Measurements from ENCODE around the gene OR4S1.
"Not testable (repeated sequence)": the region's sequence is repeated elsewhere in the genome, so short reads cannot be mapped to it uniquely, and the experiment has no call there.

The OR4S1 gene

GRCh38 chr11:48305923-48306322 lies at the start of gene OR4S1:
TSS of gene OR4S1 (plus strand) at chr11:48306223. CDS start at chr11:48306223, 0 bp downstream.
- Mint-ChIP-seq H3K4me3 (no peak within 1 kb of the TSS), H3K27me3 (peaks cover 20% of the 10 kb centered on the region), H3K9me3 (no peaks in the 10 kb centered on the region), H3K27ac (no peak within 1 kb of the TSS), H3K4me1 (no peaks in the 10 kb centered on the region)
- ATAC-seq (no peak), DNase-seq (no peak)

- DNase-seq, result no peak
- no peaks in the 10 kb centered on the region for H3K4me1 Mint-ChIP-seq
- H3K9me3 Mint-ChIP-seq, result no peaks in the 10 kb centered on the region
- H3K4me3 Mint-ChIP-seq, result no peak overlapping the region
- H3K27me3 Mint-ChIP-seq, result peaks cover 4% of the 10 kb centered on the region
- H3K27ac Mint-ChIP-seq, result no peak overlapping the region
- ATAC-seq, result no peak
Observed at GRCh38 chr11:48261600-48261999, 44.4 kb upstream of the OR4S1 start.

GRCh38 chr11:48263423-48263911 lies 42.6 kb upstream of the OR4S1 start, which contains the start of gene OR4X1:
TSS of gene OR4X1 (plus strand) at chr11:48263861. CDS start at chr11:48263861, 0 bp downstream.
- H3K4me1 Mint-ChIP-seq, result no peaks in the 10 kb centered on the region
- no peak within 1 kb of the TSS for H3K4me3 Mint-ChIP-seq
- ATAC-seq (no peak), DNase-seq (no peak)
- H3K9me3 Mint-ChIP-seq, result no peaks in the 10 kb centered on the region
- H3K27ac Mint-ChIP-seq, result no peak within 1 kb of the TSS
- no peaks in the 10 kb centered on the region for H3K27me3 Mint-ChIP-seq

DNA sequence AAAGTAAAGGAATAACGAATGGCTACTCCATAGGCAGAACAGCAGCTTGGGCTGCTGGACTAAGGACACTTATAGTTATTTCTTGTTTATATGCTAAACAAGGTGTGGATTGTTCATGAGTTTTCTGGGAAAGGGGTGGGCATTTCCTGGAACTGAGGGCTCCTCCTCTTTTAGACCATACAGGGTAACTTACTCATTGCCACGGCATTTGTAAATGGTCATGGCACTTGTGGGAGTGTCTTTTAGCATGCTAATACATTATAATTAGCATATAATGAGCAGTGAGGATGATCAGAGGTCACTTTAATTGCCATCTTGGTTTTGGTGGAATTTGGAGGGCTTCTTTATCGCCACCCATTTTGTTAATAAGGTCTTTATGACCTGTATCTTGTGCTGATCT lies 35.4 kb upstream of the OR4S1 start:
- Mint-ChIP-seq H3K4me3 (no peak overlapping the region), H3K4me1 (no peaks in the 10 kb centered on the region), H3K27me3 (no peaks in the 10 kb centered on the region), H3K9me3 (no peaks in the 10 kb centered on the region), H3K27ac (no peak overlapping the region)
- no peak for ATAC-seq
- DNase-seq, result no peak

DNA sequence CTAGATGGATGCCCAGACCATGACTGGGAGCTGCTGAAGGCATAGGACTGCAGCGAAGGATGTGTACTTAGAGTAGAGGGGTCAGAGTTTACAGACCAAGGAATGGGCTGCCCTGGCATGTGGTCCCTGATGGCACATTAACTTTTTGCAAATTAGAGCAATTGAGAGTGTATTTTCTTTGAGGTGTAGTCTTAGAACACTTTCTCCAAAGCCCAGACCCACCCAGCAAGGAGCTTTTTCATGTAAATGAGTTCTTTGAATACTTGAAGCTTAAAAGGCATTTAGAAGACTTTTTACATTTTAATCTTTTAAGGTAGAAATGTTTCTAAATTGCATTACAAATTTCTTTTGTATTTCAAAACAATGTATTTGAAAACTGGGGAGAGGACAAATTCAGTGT lies 33.4 kb upstream of the OR4S1 start:
- Mint-ChIP-seq H3K4me1 (no peaks in the 10 kb centered on the region), H3K27ac (no peak overlapping the region), H3K27me3 (no peaks in the 10 kb centered on the region), H3K9me3 (no peaks in the 10 kb centered on the region), H3K4me3 (no peak overlapping the region)
- no peak for DNase-seq
- ATAC-seq, result no peak

GRCh38 chr11:48307760-48308386 lies 1.9 kb downstream of the OR4S1 start:
- no peaks in the 10 kb centered on the region for H3K9me3 Mint-ChIP-seq
- H3K27ac Mint-ChIP-seq, result no peak overlapping the region
- peak; percentile 52 for ATAC-seq
- no peaks in the 10 kb centered on the region for H3K4me1 Mint-ChIP-seq
- peak; percentile 58 to 67 for DNase-seq
- H3K4me3 Mint-ChIP-seq, result no peak overlapping the region
- peaks cover 20% of the 10 kb centered on the region for H3K27me3 Mint-ChIP-seq

GRCh38 chr11:48313590-48313989 lies 7.6 kb downstream of the OR4S1 start:
- not testable (repeated sequence) for ATAC-seq, H3K4me1 Mint-ChIP-seq, H3K4me3 Mint-ChIP-seq, H3K27ac Mint-ChIP-seq, H3K27me3 Mint-ChIP-seq, DNase-seq
- peaks cover 6 to 11% of the 10 kb centered on the region in 2 donors for H3K9me3 Mint-ChIP-seq

DNA sequence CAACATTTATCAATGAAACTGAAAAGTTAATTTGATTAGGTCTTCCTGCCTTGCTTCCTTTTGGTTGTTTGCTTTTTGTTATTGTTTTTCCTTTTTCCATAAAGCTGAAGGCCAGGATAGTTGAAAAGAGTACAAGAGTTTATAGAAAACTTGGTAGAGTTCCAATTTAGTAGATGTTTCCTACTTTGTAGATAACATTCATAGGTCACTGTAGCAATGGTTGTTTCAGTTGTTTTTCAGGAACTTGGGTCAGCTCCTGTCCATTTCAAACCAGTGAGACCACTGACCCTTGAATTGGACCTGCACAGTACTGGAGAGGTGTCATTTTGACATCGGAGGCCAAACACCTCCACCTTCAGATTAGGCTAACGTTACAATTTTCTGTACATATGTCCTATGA lies 13.8 kb downstream of the OR4S1 start:
- not testable (repeated sequence) for H3K4me3 Mint-ChIP-seq, H3K4me1 Mint-ChIP-seq, H3K27me3 Mint-ChIP-seq, H3K27ac Mint-ChIP-seq, ATAC-seq, H3K9me3 Mint-ChIP-seq, DNase-seq

GRCh38 chr11:48324620-48325019 lies 18.6 kb downstream of the OR4S1 start, which contains the start of gene OR4C3:
TSS of gene OR4C3 (plus strand) at chr11:48324920. CDS start at chr11:48325022, 102 bp downstream.
- DNase-seq, ATAC-seq, H3K27me3 Mint-ChIP-seq, H3K4me1 Mint-ChIP-seq, H3K4me3 Mint-ChIP-seq, H3K9me3 Mint-ChIP-seq: not testable (repeated sequence)
- peak within 1 kb of the TSS in 1 of 2 donors; percentile 79 for H3K27ac Mint-ChIP-seq

DNA sequence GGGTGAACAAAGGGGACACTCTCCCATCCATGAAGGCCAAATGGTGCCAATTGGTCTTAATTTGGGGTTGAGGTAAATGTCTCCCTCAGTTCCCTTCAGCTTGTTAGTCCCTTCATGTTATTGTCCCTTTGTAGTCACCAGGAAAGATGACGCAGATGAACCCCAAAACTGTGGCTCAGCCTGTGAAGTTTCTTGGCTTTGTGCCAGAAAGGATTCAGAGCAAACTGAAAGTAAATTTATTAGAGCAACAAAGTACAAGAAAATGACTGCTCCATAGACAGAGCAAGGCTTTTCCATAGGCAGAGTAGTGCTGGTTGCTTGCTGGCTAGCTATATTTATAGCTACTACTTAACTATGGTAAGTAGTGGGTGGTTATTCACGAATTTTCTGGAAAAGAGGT lies 35.4 kb downstream of the OR4S1 start:
- Mint-ChIP-seq H3K4me1 (peaks cover 11% of the 10 kb centered on the region), H3K9me3 (peaks cover 16 to 22% of the 10 kb centered on the region in 2 donors), H3K27ac (no peak overlapping the region), H3K27me3 (no peaks in the 10 kb centered on the region), H3K4me3 (no peak overlapping the region)
- DNase-seq, result no peak
- ATAC-seq, result no peak

DNA sequence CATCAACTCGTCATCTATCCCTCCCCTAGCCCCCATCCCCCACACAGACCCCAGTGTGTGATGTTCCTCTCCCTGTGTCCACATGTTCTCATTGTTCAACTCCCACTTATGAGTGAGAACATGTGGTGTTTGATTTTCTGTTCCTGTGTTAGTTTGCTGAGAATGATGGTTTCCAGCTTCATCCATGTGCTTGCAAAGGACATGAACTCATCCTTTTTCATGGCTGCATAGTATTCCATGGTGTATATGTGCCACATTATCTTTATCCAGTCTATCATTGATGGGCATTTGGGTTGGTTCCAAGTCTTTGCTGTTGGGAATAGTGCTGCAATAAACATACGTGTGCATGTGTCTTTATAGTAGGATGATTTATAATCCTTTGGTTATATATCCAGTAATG lies 36.5 kb downstream of the OR4S1 start:
- H3K27ac Mint-ChIP-seq, H3K27me3 Mint-ChIP-seq, DNase-seq, H3K4me3 Mint-ChIP-seq, ATAC-seq: not testable (repeated sequence)
- H3K9me3 Mint-ChIP-seq, result peaks cover 21 to 31% of the 10 kb centered on the region in 2 donors
- peaks cover 11% of the 10 kb centered on the region for H3K4me1 Mint-ChIP-seq

- ATAC-seq, H3K27ac Mint-ChIP-seq, DNase-seq, H3K27me3 Mint-ChIP-seq, H3K4me3 Mint-ChIP-seq: not testable (repeated sequence)
- Mint-ChIP-seq H3K9me3 (peaks cover 25 to 44% of the 10 kb centered on the region in 2 donors), H3K4me1 (peaks cover 11% of the 10 kb centered on the region)
Observed at GRCh38 chr11:48346286-48346685, 40.3 kb downstream of the OR4S1 start.

GRCh38 chr11:48354013-48354412 lies 48.0 kb downstream of the OR4S1 start:
- ATAC-seq, result no peak
- no peaks in the 10 kb centered on the region for H3K4me1 Mint-ChIP-seq

DNA sequence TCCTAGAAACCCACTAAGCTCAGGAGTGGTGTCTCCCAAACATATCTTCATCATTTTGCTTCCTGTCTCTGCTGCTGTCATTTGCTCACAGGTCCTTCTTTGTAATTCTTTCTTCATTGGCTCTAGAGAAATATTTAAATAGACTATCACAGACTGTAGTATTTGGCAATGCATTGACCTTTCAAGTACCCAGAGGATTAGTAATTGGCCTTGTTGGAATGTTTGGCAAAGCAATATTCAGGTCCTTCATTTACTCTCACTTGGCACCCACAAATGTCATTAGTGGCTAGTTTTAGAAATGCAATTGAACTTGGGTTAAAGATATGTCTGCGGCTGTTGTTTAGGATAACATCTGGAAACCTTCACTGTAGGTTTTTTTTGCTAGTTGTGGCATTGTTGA lies 48.7 kb downstream of the OR4S1 start:
- ATAC-seq, result no peak
- no peak for DNase-seq
- Mint-ChIP-seq H3K4me3 (no peak overlapping the region), H3K27ac (no peak overlapping the region), H3K9me3 (peaks cover 7 to 15% of the 10 kb centered on the region in 2 donors), H3K4me1 (no peaks in the 10 kb centered on the region), H3K27me3 (no peaks in the 10 kb centered on the region)

More at GRCh38 chr11:48354013-48354412, 48.0 kb downstream of the OR4S1 start:
- Mint-ChIP-seq H3K4me3 (no peak overlapping the region), H3K27ac (no peak overlapping the region), H3K9me3 (peaks cover 7 to 22% of the 10 kb centered on the region in 2 donors), H3K27me3 (no peaks in the 10 kb centered on the region)
- no peak for DNase-seq

All from stimulated activated naive CD8-positive, alpha-beta T cell treated with anti-CD3 and anti-CD28 coated beads, Interleukin-15, amount 100 ng/mL, for 72 hours (primary cell).